HG02571 (cell line): ENCODE data around the gene GORASP1.

Experiments
- ATAC-seq: cut with Tn5 transposase; IDR thresholded peaks from one replicate; pipeline ENCODE4 v1.9.1; 2021; ENCODE audit warnings: mild to moderate bottlenecking, moderate library complexity; ENCODE audit not compliant: unreplicated experiment

GORASP1 gene

GRCh38 chr3:39107388-39108199 lies at the start of gene GORASP1, which contains the start of gene TTC21A:
GORASP1 (minus strand) TSS chr3:39107627; CDS start chr3:39107541, 86 bp downstream.
TTC21A (plus strand) TSS chr3:39107680; CDS start chr3:39107838, 158 bp downstream.
- peak; percentile 62 for ATAC-seq

GRCh38 chr3:39156421-39156820 lies 49.0 kb upstream of the GORASP1 start:
- ATAC-seq, result no peak

GRCh38 chr3:39154280-39155021 lies 47.0 kb upstream of the GORASP1 start:
- no peak for ATAC-seq

GRCh38 chr3:39153977-39154279 lies 46.5 kb upstream of the GORASP1 start:
- no peak for ATAC-seq

GRCh38 chr3:39150803-39151631 lies 43.6 kb upstream of the GORASP1 start:
- ATAC-seq, result no peak

- no peak for ATAC-seq
Observed at GRCh38 chr3:39150148-39150802, 42.8 kb upstream of the GORASP1 start.

- ATAC-seq, result no peak
Observed at GRCh38 chr3:39149498-39150147, 42.2 kb upstream of the GORASP1 start.

- no peak for ATAC-seq
Observed at GRCh38 chr3:39149059-39149455, 41.6 kb upstream of the GORASP1 start.

- no peak for ATAC-seq
Observed at GRCh38 chr3:39148435-39149058, 41.1 kb upstream of the GORASP1 start.

GRCh38 chr3:39147711-39148434 lies 40.4 kb upstream of the GORASP1 start:
- ATAC-seq, result peak; percentile 15

GRCh38 chr3:39146611-39147591 lies 39.5 kb upstream of the GORASP1 start:
- no peak for ATAC-seq

GRCh38 chr3:39146083-39146501 lies 38.7 kb upstream of the GORASP1 start:
- ATAC-seq, result no peak

- no peak for ATAC-seq
Observed at GRCh38 chr3:39144748-39145380, 37.4 kb upstream of the GORASP1 start.

- no peak for ATAC-seq
Observed at GRCh38 chr3:39144095-39144747, 36.8 kb upstream of the GORASP1 start.

- ATAC-seq, result no peak
Observed at GRCh38 chr3:39143051-39143885, 35.8 kb upstream of the GORASP1 start.

GRCh38 chr3:39142067-39142466 lies 34.6 kb upstream of the GORASP1 start:
- no peak for ATAC-seq
